AG09319 (cell line): ENCODE data around the gene SSH2.

Source experiments
- DNase-seq: peaks from one replicate; pipeline ENCODE4 v3.0.0-alpha.2; 2010; ENCODE audit warnings: low read depth; ENCODE audit errors: extremely low read depth
- CTCF ChIP-seq: IDR thresholded peaks from 2 replicates; pipeline ENCODE4 v1.5.1; 2011; ENCODE audit warnings: low read depth, mild to moderate bottlenecking, inconsistent platforms, low read length, moderate library complexity

SSH2 gene

DNA sequence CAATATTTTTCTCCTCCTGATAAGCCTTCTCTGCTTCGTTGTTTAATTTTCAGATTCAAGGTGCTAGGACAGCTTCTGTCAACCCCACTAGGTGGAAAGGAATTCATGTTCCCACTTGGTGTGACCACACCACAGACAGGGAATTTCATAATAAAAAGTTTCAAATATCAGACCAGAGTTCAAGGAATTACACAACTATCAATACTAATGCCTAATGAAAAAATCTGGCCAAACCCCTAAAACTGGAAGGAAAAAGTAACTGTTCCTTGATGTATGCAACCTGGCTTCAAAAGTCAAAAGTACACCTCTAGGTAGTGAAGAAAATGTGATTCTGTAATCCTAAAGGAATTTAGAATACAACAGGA lies 219.5 kb downstream of the SSH2 start:
- no peak for DNase-seq
- TF ChIP-seq CTCF, result no peak

DNA sequence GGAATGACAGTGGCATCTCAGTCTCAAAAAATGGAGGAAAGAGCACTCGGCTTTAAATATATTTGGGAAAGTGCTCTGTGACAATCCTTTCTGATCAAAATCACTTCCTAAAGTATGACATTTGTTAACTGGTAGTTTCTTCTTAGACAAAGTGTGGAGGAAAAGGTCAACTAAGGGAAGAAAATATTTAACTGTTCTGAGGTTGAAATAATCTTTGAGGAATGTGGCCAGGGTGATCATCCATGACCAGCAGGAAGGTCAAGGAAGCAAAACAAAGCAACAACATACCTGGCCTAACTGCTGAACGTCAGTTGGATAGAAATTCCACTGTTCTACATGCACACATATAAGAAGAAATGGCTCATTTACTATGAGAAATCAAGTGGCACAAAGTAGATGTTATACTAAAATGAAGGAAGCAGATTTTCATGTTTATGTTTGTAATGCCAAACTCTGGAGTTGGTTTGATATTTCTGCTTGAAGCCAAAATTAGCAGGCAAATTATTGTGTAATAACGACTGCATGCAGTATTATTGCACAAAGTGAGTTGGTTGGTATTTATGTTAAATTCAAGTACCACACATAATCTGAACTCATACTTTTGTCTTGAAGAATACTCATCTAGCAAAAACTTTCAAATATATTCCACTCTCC lies 220.0 kb downstream of the SSH2 start:
- no peak for DNase-seq

DNA sequence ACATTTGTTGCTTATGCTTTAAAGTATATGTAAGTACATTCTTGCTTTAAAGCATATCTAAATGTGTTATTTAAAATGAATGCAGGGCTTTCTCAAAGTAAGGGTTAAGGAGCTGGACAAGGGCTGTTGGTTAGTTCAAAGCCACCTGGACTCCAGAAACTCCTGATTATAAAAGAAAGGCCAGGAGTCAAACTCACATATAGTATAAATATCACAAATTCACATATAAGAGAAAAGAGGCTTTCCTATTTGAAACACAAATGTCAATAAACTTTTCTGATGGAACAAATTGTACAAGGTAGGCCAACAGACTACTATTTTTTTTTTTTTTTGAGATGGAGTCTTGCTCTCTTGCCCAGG lies 222.8 kb downstream of the SSH2 start:
- TF ChIP-seq CTCF, result no peak
- DNase-seq, result no peak

More for the DNA sequence above, 220.0 kb downstream of the SSH2 start:
- no peak for TF ChIP-seq CTCF

- TF ChIP-seq CTCF, result no peak
- no peak for DNase-seq
Measured at GRCh38 chr17:29706045-29706431, 224.0 kb downstream of the SSH2 start.

DNA sequence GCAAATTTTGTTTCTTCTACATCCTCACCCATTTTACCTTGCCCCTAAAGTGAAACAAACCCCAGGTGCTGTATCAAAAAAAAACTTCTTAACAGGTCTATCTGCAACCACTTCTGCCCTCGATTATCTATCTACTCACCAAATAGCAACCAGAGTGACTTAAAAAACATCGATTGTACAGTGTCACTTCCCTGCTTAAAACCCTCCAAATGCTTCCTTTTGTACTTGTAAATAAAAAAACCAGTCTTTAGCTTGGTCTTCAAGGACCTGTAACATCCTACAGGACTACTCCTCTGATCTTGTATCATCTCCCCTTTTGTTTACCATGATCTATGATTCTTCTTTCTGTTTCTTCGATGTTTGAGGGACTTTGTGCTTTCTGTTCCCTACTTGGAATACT lies 224.6 kb downstream of the SSH2 start:
- TF ChIP-seq CTCF, result no peak
- DNase-seq, result no peak

DNA sequence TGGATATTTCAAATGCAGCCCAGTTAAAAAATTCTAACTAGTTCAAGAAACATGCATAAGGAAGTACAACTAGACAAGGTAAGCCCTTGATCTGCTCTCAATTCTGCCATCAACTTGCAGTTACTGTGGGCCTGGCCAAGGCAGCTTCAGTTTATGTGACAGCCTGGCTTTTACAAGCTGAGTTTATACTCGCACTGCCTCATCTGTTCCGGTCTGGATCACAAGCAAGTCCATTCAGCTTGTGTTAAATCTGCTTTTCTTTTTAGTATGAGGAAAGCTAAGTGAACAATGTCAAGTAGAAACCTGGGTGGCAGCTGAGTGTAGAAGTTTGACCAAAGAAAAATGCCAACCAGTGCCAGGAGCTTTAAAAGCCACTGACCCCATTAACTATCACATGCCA lies 230.7 kb downstream of the SSH2 start:
- TF ChIP-seq CTCF, result no peak
- no peak for DNase-seq

DNA sequence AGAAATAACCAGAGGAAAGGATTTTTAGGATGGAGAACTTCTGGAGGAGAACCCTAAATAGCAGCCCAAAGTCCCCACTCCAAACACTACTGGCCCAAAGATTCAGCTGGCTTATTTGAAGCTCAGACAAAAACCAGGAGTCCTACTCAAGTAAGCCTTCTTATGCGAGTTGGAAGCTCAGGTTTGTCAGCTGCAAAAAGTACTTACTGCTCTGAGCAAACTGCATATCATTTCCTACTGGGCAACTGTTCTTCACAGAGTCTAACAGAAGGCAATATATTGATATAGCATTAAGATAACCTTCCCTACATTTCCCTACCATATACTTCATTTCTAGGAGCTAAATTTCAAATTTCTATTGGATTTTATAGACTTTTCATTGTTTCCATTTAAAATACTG lies 231.2 kb downstream of the SSH2 start:
- no peak for DNase-seq

More for the DNA sequence above, 231.2 kb downstream of the SSH2 start:
- no peak for TF ChIP-seq CTCF
